ENCODE data around the gene OSBPL3.

Gene OSBPL3

GRCh38 chr7:25002786-25003185 is 22.8 kb upstream of the OSBPL3 start:
- ChIA-PET POLR2A (no interaction called here), CTCF (interaction anchor here (0.9 to 1.2 kb wide), 2 partner anchors 96 to 183 kb away, joined by 3 read pairs; no protein-coding TSS in a partner anchor)
- no peaks in the 10 kb centered on the region for H3K9me3 ChIP-seq (ENCODE audit: control insufficient read depth, insufficient read depth, low read depth, low read length)
- TF ChIP-seq ZBTB21 (tag by site-specific recombination; IDR thresholded peaks at IDR 0.05) (no peak), ZNF473 (tag by site-specific recombination; IDR thresholded peaks at IDR 0.05) (no peak), ZNF580 (tag by site-specific recombination; IDR thresholded peaks at IDR 0.05) (no peak)
- no peaks in the 10 kb centered on the region for H3K4me1 ChIP-seq (ENCODE audit: control insufficient read depth, insufficient read depth, low read length)
- H3K36me3 ChIP-seq (ENCODE audit: control insufficient read depth in 2 of 2, insufficient read depth in 1 of 2, low read length in 2 of 2): no peaks in the 10 kb centered on the region
- no peak overlapping the region for H3K4me3 ChIP-seq (ENCODE audit: low read depth, low read length)
- H3K27ac ChIP-seq (ENCODE audit: extremely low read depth, low read depth, low read length): no peak overlapping the region

GRCh38 chr7:24995466-24995865 is 15.5 kb upstream of the OSBPL3 start:
- no peak overlapping the region for H3K27ac ChIP-seq (ENCODE audit: extremely low read depth, low read depth, low read length)
- POLR2A ChIA-PET: no interaction called here
- no peaks in the 10 kb centered on the region for H3K36me3 ChIP-seq (ENCODE audit: control insufficient read depth in 2 of 2, insufficient read depth in 1 of 2, low read length in 2 of 2)
- no peaks in the 10 kb centered on the region for H3K4me1 ChIP-seq (ENCODE audit: control insufficient read depth, insufficient read depth, low read length)
- no peak overlapping the region for H3K4me3 ChIP-seq (ENCODE audit: low read depth, low read length)
- CTCF ChIA-PET: interaction anchor here (0.7 to 0.8 kb wide), 2 partner anchors 13 to 114 kb away, joined by 3 to 6 read pairs; no protein-coding TSS in a partner anchor
- no peaks in the 10 kb centered on the region for H3K9me3 ChIP-seq (ENCODE audit: control insufficient read depth, insufficient read depth, low read depth, low read length)
- no peak for TF ChIP-seq ZNF707 (tag by site-specific recombination; IDR thresholded peaks at IDR 0.05)
- TF ChIP-seq ZNF645 (tag by site-specific recombination; IDR thresholded peaks at IDR 0.05): no peak
- TF ChIP-seq GLIS2 (tag by site-specific recombination; IDR thresholded peaks at IDR 0.05): no peak
- no peak for TF ChIP-seq ZNF23 (tag by site-specific recombination; IDR thresholded peaks at IDR 0.05; ENCODE audit: borderline replicate concordance)
- no peak for TF ChIP-seq ZNF394 (tag by site-specific recombination; IDR thresholded peaks at IDR 0.05; ENCODE audit: borderline replicate concordance)
- TF ChIP-seq, protein P1, sequence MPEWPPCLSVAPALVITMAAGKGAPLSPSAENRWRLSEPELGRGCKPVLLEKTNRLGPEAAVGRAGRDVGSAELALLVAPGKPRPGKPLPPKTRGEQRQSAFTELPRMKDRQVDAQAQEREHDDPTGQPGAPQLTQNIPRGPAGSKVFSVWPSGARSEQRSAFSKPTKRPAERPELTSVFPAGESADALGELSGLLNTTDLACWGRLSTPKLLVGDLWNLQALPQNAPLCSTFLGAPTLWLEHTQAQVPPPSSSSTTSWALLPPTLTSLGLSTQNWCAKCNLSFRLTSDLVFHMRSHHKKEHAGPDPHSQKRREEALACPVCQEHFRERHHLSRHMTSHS (tag by site-specific recombination; IDR thresholded peaks at IDR 0.05): no peak
- no peak for TF ChIP-seq GLI2 (tag by site-specific recombination; IDR thresholded peaks at IDR 0.05; ENCODE audit: borderline replicate concordance, low read depth)
- TF ChIP-seq ZNF791 (tag by site-specific recombination; IDR thresholded peaks at IDR 0.05): no peak
- no peak for TF ChIP-seq ZNF623 (tag by site-specific recombination; IDR thresholded peaks at IDR 0.05)
- no peak for TF ChIP-seq MZF1 (tag by site-specific recombination; IDR thresholded peaks at IDR 0.05; ENCODE audit: borderline replicate concordance)
- no peak for TF ChIP-seq ZNF670 (tag by site-specific recombination; IDR thresholded peaks at IDR 0.05; ENCODE audit: low read depth)
- TF ChIP-seq HOXC10 (CRISPR knock-in tag; IDR thresholded peaks at IDR 0.05): no peak
- TF ChIP-seq ZNF157 (tag by site-specific recombination; IDR thresholded peaks at IDR 0.05): no peak
- no peak for TF ChIP-seq HOXD13 (CRISPR knock-in tag; IDR thresholded peaks at IDR 0.05; ENCODE audit: borderline replicate concordance)
- no peak for TF ChIP-seq ZSCAN30 (tag by site-specific recombination; IDR thresholded peaks at IDR 0.05)
- no peak for TF ChIP-seq ZNF629 (tag by site-specific recombination; IDR thresholded peaks at IDR 0.05)

GRCh38 chr7:24992314-24992713 is 12.3 kb upstream of the OSBPL3 start:
- CTCF ChIA-PET: interaction anchor here (0.8 to 1.1 kb wide), 2 partner anchors 10 to 1674 kb away, joined by 3 read pairs; no protein-coding TSS in a partner anchor
- no peak for TF ChIP-seq ZNF747 (tag by site-specific recombination; IDR thresholded peaks at IDR 0.05)
- TF ChIP-seq ZNF660 (tag by site-specific recombination; IDR thresholded peaks at IDR 0.05): no peak
- no peak for TF ChIP-seq GLIS2 (tag by site-specific recombination; IDR thresholded peaks at IDR 0.05)
- no peak for TF ChIP-seq REST (tag by site-specific recombination; IDR thresholded peaks at IDR 0.05)
- no peak for TF ChIP-seq ZNF558 (tag by site-specific recombination; IDR thresholded peaks at IDR 0.05)
- no peak for TF ChIP-seq ZBTB10 (tag by site-specific recombination; IDR thresholded peaks at IDR 0.05)
- TF ChIP-seq ZNF324 (tag by site-specific recombination; IDR thresholded peaks at IDR 0.05): no peak
- no peak for TF ChIP-seq GLI2 (tag by site-specific recombination; IDR thresholded peaks at IDR 0.05; ENCODE audit: borderline replicate concordance, low read depth)

More at GRCh38 chr7:24992314-24992713, 12.3 kb upstream of the OSBPL3 start:
- H3K9me3 ChIP-seq (ENCODE audit: control insufficient read depth, insufficient read depth, low read depth, low read length): no peaks in the 10 kb centered on the region
- H3K4me3 ChIP-seq (ENCODE audit: low read depth, low read length): no peak overlapping the region
- H3K36me3 ChIP-seq (ENCODE audit: control insufficient read depth in 2 of 2, insufficient read depth in 1 of 2, low read length in 2 of 2): no peaks in the 10 kb centered on the region
- H3K4me1 ChIP-seq (ENCODE audit: control insufficient read depth, insufficient read depth, low read length): no peaks in the 10 kb centered on the region
- POLR2A ChIA-PET: no interaction called here
- no peak overlapping the region for H3K27ac ChIP-seq (ENCODE audit: extremely low read depth, low read depth, low read length)

Data from HEK293 (cell line).